Measurements from ENCODE around the gene ECD.
A peak's percentile ranks its signal among the peaks of the same experiment; 100 is the strongest.

The ECD gene

DNA sequence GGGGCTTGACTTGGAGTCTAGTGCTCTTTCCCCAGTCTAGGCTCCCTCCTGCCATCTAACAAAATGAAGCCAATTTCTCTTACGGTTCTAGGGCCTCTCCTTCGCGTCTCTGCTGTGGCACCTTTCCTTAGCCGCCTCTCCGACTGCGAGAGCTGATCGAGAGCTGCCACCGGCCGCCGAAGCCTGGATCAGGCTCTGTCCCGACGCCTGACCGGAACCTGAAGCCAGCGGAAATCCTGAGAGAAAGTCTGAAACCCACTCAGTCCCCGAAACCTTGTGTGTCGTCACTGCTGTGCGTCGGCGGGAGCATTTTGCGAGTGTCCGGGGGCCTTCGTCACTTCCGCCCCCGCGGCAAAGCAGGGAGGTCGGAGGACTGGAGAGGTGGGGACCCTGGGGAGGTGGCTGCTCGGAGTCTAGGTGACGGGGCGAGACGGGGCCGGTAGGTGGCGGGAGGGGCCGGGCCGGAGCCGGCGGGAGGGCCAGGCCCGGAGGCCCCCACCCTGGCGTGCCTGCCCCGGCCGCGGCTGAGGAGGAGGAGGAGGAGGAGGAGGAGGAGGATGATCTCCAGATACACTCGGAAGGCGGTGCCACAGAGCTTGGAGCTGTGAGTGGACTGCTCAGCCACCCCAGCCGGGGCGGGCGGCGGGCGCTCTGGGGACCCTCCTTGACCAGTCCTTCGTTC lies at the start of gene ECD, which contains the start of gene FAM149B1:
Gene ECD (minus strand): TSS at position 226 of the 682 bp plus-strand sequence. CDS start 4,071 bp downstream, outside the sequence.
Gene FAM149B1 (plus strand): TSS at position 337 of the 682 bp plus-strand sequence. CDS start 221 bp downstream, at position 558.
- peak; percentile 87 to 99 (median 94) for DNase-seq
- intact Hi-C loops (cut with DNase I), result loop anchor here (5.0 to 10.0 kb wide), 2 partner anchors 79 to 803 kb away; partner anchors contain the start of gene DNAJC9

DNA sequence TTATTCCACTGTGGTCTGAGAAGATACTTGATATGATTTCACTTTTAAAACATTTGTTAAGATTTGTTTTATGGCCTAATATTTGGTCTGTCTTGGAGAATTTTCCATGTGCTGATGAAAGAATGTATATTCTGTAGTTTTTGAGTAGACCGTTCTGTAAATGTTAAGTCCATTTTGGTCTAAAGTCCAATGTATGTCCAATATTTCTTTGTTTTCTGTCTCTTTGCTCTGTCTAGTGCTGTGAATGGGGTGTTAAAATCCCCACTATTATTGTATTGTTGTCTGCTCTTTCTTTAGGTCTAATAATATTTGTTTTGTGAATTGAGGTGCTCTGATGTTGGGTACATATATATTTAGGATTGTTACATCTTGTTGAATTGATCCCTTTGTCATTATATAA lies 47.9 kb upstream of the ECD start:
- intact Hi-C loops (cut with DNase I), result no loop called here
- DNase-seq, result no peak

DNA sequence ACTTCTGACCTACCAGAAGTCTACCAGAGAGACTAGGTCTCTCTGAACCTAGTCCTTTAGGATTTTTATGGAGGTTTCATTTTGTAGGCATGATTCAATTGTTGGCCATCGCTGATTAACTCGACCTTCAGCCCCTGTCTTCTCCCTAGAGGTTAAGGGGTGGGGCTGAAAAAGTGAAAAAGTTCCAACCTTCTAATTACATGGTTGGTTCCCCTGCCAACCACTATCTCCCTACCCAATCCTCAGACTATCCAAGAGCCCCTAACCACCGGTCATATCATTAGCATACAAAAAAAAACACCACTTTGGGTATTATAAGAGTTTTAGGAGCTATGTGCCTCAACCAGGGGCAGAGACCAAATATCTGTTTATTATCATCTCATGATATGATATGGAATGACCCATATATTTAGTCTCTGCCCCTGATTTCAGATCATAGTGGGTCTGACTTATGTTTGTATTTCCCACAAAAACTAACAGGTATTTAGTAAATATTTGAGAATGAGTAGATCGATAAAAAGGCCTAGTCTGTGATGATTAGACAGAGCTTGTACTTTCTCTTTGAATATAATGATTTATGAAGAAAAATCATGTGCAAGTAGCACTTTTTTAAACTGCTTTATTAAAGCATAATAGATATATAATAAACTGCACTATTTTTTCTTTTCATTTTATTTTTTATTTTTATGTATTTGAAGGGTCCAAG lies 43.5 kb upstream of the ECD start:
- intact Hi-C loops (cut with DNase I), result no loop called here
- DNase-seq, result no peak

DNA sequence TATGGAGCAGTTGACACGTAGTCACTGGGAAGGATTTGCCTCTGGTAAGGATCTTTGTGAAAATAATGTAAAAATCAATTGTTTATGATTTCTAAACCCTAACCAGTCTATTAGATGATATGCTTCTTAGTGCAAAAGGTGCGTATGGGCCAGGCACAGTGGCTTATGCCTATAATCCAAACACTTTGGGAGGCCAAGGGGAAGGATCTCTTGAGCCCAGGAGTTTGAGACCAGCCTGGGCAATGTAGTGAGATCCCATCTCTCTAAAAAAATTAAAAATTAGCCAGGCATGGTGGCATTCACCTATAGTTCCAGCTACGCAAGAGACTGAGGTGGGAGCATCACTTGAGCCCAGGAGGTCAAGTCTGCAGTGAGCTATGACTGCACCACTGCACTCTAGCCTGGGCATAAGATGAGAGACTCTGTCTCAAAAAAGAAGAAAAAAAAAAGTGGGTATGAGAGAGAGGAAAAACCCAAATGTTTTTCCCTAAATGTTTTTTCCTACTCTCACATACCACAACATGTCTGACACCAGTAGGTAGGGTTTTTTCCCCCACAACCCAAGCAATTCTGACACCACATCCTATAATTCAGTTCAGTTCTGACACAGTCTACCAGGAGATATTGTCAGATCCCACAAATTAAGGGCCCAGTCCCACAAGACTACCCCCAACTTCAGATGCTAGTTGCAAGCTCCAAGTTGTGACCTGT lies 42.7 kb upstream of the ECD start:
- intact Hi-C loops (cut with DNase I), result no loop called here
- DNase-seq, result no peak

DNA sequence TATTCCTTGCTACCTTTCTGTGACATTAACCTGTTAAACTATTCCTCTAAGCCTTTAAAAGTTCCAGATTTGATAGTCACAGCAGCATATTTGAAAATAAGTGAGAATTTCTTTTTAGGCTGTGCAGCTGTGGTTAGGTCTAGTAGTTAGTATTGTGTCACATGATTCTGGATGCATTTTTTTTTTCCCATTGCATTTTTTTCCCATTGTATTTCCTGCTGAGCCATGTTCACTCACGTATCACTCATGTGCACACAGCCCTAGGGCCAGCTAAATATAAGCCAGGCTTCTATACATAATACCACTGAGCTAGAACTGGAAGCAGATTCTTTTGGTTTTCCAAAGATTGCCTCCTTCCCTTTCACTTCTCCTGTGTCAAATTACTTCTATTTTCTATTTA lies 41.9 kb upstream of the ECD start:
- intact Hi-C loops (cut with DNase I), result no loop called here

DNA sequence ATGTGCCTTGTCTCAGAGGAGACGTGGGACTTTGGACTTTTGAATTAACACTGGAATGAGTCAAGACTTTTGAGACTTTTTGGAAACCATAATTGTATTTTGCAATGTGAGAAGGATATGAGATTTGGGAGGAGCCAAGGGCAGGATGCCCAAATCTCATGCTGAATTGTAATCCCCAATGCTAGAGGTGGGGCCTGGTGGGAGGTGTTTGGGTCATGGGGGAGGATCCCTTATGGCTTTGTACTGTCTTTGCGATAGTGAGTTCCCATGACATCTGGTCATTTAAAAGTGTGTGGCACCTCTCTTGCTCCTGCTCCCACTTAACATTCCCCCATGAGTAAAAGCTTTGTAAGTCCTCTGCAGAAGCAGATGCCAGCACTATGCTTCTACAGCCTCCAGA lies 40.1 kb upstream of the ECD start:
- intact Hi-C loops (cut with DNase I), result no loop called here
- no peak for DNase-seq

More for the DNA sequence above, 41.9 kb upstream of the ECD start:
- no peak for DNase-seq

DNA sequence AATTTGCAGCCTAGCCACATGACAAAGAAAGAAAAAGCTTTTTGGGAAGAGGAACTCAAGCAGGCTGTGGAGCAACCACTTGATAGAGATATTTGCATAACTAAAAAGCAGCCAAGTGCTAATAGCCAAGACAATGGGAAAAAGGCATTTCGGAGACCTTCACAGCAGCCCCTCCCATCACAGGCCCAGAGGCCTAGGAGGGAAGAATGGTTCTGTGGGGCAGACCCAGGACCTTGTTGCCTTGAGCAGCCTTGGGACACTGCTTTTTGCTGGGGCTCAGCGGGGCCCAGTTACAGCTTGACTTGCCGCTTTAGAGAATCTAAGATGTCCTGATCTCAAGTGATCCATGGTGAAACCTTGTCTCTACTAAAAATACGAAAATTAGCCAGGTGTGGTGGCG lies 38.6 kb upstream of the ECD start:
- intact Hi-C loops (cut with DNase I), result no loop called here
- no peak for DNase-seq

DNA sequence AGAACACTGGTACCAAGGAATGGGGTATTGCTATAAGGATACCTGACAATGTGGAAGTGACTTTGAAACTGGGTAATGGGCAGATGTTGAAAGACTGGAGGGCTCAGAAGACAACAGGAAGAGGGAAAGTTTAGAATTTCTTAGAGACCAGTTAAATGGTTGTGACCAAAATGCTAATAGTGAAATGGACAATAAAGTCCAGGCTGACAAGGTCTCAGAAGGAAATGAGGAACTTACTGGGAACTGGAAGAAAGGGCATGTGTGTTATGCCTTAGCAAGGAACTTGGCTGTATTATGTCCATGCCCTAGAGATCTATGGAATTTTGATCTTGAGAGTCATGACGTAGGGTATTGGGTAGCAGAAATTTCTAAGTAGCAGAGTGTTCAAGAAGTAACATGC lies 38.1 kb upstream of the ECD start:
- no peak for DNase-seq
- intact Hi-C loops (cut with DNase I), result no loop called here

DNA sequence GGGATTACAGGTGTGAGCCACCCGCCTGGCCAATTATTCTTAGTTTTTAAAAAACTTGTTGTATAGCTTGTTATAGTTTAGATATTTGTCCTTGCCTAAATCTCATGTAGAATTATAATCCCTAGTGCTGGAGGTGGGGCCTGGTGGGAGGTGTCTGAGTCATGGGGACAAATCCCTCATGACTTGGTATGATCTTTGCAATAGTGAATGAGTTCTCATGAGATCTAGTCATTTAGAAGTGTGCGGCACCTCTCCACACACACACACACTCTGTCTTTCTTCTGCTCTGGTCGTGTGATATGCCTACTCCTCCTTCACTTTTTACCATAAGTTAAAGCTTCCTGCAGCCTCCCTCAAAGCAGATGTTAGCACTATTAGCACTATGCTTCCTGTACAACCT lies 37.3 kb upstream of the ECD start:
- intact Hi-C loops (cut with DNase I), result no loop called here
- no peak for DNase-seq

DNA sequence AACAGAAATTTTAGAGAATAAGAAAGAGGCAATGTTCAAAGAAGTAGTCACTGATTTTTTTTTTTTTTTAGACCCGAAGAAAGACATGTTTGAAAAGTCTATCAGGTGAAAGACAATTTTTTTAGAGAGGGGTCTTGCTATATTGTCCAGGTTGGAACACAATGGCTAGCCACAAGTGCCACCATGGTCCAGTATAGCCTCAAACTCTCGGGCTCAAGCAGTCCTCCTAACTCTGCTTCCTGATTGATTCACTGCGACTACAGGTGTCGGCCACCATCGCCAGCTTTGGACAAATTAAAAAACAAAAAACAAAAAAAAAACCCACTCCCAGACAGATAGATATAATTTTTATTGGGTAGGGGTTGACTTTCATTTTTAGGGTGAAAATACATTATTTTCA lies 22.4 kb upstream of the ECD start:
- no peak for DNase-seq
- intact Hi-C loops (cut with DNase I), result no loop called here

DNA sequence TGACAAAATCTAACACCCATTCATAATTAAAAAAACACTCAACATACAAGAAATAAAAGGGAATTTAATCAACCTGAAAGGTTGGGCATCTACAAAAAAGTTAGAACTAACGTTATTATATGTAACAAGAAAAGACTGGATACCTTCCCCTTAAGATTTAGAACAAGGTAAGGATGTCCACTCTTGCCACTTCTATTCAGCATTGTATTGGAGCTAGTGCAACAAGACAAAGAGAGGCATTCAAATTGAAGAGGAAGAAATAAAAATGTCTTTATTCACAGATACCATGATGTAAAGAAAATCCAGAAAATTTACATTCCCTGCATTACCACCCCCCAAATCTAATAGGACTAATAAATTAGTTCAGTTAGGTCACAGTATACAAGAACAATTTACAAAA lies 18.5 kb upstream of the ECD start:
- no peak for DNase-seq

DNA sequence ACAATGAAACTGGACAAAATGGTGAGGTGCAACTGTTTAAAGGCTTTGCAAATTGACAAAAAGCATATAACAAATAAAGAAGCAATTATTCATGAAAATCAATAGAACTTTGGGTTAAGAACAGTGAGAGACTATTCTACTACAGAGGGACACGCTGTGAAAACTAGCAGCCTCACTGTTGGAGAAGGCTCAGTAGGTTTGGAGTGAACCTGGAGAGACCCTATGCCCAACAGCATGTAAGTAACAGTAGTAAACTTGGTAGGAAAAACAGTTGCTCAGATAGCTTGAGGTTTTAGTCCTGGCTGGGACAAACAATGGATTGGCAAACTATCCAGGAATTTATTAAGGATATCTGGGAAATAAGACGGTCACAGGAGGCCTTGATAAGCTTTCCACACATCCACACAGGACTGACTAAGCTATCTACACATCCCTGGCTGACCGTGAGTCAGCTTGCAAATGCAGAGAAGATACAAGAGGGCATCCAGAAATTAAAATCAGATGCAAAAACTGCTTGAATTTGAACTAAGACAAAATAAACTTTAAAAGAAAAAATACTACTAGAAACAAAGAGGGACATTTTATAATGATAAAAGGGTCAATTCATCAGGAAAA lies 16.0 kb upstream of the ECD start:
- DNase-seq, result no peak

More for the DNA sequence above, 18.5 kb upstream of the ECD start:
- intact Hi-C loops (cut with DNase I), result no loop called here

DNA sequence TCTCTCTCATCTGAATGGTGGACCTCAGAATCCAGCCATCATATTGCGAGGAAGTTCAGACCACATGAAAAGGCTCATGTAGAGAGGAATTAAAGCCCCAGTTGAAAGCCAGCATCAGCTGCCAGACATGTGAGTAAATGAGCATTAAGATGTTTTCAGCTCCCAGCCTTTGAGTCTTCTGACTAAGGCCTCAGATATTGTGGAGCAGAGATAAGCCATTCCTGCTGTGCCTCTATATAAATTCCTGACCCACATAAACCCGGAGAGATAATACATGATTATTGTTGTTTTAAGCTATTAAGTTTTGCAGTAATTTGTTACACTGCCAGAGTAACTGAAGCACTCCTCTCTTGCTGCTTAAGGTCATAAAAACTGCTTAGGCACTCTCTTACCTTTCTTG lies 14.8 kb upstream of the ECD start:
- DNase-seq, result no peak
- intact Hi-C loops (cut with DNase I), result no loop called here

More for the DNA sequence above, 16.0 kb upstream of the ECD start:
- intact Hi-C loops (cut with DNase I), result no loop called here

DNA sequence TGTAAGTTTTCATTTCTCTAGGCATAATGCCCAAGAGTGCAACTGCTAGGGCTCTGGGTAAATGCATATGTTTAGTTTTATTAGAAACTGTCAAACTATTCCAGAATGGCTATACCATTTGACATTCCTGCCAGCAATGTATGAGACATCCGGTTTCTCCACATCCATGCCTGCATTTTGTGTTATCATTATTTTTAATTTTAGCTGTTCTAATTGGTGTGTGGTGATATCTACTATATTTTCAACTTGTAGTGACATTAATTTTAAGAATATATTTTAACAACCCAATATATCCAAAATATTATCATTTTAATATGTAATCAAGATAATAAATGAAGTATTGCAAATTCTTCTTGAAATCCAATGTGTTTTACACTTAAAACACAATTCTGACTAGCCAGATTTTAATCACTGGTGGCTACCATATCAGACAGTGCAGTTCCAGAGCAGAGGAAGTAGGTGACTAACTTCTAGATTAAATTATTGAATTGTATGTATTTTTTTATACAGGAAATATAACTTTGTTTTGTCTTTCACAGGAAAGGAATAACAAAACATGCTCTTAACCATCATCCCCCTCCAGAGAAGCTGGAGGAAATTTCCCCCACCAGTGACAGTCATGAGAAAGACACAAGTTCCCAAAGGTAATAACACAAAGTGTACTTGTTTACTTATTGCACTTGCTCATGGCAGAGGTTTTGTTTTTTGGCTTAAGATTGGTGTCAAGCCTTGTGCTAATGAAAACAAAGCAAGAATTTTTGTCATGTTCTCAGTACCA lies 6.5 kb upstream of the ECD start:
- DNase-seq, result no peak
- intact Hi-C loops (cut with DNase I), result no loop called here

DNA sequence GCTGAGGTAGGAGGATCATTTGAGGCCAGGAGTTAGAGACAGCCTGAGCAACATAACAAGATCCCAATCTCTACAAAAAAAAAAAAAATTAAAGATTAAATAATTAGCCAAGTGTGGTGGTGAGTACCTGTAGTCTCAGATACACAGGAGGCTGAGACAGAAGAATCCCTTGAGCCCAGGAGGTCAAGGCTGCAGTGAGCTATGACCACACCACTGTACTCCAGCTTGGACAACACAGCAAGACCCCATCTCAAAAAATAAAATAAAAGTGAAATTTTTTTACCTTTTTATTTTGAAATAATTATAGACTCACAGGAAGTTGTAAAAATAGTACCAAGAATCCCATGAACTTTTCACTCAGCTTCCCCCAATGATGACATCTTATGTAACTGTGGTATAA lies 5.1 kb upstream of the ECD start:
- DNase-seq, result no peak
- intact Hi-C loops (cut with DNase I), result no loop called here

DNA sequence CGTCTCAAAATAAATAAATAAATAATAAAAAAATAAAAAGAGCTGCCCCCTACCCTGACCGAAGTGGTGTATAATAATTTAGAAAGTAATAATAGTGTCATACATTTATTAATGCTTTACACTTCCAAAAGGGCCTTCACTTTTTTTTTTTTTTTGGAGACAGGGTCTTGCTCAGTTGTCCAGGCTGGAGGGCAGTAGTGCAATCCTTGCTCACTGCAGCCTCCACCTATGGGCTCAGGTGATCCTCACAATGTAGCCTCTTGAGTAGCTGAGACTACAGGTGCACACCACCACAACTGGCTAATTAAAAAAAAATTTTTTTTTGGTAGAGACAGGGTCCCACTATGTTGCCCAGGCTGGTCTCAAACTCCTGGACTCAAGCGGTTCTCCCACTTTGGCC lies 1.5 kb upstream of the ECD start:
- no peak for DNase-seq
- intact Hi-C loops (cut with DNase I), result loop anchor here (5.0 to 10.0 kb wide), 2 partner anchors 78 to 805 kb away; partner anchors contain the start of gene DNAJC9

DNA sequence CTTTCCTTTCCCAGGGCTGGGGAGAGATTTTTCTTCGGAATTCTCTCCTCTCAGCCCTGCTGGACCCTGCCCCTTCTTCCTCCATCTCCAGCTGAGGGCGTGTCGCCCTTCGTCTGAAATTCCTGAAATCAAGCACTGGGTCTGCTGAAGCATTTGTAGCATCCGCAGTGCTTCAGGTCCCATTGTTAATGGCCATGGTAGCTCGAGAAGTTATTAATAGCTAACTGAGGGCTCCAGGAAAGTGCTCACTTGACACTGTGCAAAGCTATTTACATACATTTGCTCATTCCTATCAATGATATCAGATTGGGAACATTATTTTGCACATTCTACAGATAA lies 626 bp upstream of the ECD start:
- intact Hi-C loops (cut with DNase I), result loop anchor here (5.0 to 10.0 kb wide), 2 partner anchors 79 to 804 kb away; partner anchors contain the start of gene DNAJC9
- DNase-seq, result no peak

DNA sequence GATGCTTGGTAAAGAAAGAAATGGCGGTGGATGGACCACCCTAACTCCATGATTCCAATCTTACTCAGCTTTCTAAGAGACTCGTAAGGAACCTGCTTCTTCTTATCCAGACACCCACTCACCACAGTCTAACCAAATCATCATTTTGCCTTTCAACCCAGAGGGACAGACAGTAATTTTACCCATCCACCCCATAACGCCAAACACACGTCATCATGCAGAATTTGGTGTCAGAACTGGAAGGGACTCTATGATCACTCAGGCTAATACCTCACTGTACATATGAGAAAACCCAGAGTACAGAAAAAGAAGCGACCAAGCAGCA lies 388 bp downstream of the ECD start:
- intact Hi-C loops (cut with DNase I), result loop anchor here (5.0 to 10.0 kb wide), 2 partner anchors 80 to 803 kb away; partner anchors contain the start of gene DNAJC9
- DNase-seq, result no peak

DNA sequence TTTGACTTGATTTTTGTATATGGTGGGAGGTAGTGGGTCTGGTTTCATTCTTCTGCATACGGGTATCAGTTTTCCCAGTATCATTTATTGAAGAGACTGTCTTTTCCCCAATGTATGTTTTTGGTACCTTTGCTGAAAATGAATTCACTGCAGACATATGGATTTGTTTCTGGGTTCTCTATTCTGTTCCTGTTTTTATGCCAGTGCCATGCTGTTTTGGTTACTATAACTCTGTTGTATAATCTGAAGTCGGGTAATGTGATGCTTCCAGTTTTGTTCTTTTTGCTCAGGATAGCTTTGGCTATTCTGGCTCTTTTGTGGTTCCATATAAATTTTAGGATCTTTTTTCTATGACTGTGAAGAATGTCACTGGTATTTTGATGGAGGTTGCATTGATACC lies 836 bp downstream of the ECD start:
- DNase-seq, result no peak
- intact Hi-C loops (cut with DNase I), result loop anchor here (5.0 to 10.0 kb wide), 2 partner anchors 80 to 802 kb away; partner anchors contain the start of gene DNAJC9

DNA sequence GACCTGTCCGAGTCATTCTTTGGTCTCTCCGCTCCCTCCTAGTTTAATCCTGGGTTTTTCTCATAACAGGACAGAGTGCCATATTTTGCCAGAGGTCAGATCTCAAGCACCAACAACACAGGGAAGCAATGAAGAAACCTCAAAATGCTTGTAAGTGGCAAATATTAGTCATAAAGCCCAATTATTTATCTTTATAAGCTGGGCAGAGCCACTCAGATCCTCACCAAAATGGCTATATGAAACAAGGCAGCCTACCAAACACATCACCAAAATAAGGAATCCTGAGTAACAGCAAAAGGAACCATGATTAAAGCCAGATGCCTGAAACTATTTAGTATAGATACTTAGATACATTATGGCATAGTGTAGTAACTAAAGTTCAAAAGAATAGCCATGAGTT lies 4.7 kb downstream of the ECD start:
- intact Hi-C loops (cut with DNase I), result loop anchor here (10.0 kb wide), 1 partner anchor 798 kb away; no protein-coding TSS in a partner anchor
- DNase-seq, result no peak
